Fibroblast of the aortic adventitia (primary cell): ENCODE results near the gene TENT4A. TPM values are rescaled to one million over a fixed set of nuclear protein-coding genes. Genes with fewer than 3 reads are reported as not detected.

Experiments used
- DNase-seq: peaks from one replicate; pipeline ENCODE4 v3.0.0-alpha.2; 2010; ENCODE audit warnings: low read depth
- H3K4me3 ChIP-seq: 2 replicates; pipeline ENCODE4 v1.5.1; 2011; ENCODE audit warnings: low read depth, mild to moderate bottlenecking, control low read depth, low read length, moderate library complexity
- CTCF ChIP-seq: IDR thresholded peaks from 2 replicates; pipeline ENCODE4 v1.5.1; 2011; ENCODE audit warnings: mild to moderate bottlenecking, low read length, control low read depth, inconsistent platforms; ENCODE audit not compliant: insufficient read depth
- total RNA-seq: library from RNA; depleted of rRNA; stranded (reverse); fragments of >200 nt; gene quantifications from 2 replicates; pipeline ENCODE4 v1.2.3, GENCODE V29; 2012; ENCODE audit warnings: low replicate concordance

The TENT4A gene
- total RNA-seq, 1 donor = 21.4 TPM

DNA sequence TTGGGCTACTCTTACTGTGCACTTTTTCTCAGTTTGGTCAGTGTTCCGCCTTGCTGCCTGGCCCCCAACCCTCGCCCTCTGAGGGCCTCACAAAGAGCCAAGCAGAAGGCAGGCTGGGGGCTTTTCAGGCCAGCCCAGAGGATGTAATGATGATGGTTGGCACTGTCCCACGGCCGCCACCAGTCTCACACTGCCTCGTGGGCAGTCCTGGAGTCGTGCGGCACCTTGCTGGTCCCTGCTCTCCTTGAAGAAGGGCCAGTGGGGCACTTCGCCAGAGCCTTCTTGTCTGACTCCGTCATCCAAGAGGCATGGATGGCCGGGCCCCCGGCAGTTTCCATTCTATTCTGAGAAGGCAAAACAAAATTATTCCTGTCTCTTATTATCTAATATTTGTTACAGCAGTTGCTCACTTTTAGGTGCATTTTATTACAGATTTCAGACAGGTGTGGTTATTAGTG lies 21.0 kb downstream of the TENT4A start:
- TF ChIP-seq CTCF = no peak
- peak; percentile 35 for DNase-seq

GRCh38 chr5:6734781-6735180 lies 21.5 kb downstream of the TENT4A start:
- no peak overlapping the region for H3K4me3 ChIP-seq
- DNase-seq = no peak
- no peak for TF ChIP-seq CTCF

More for the DNA sequence above, 21.0 kb downstream of the TENT4A start:
- no peak overlapping the region for H3K4me3 ChIP-seq

GRCh38 chr5:6736106-6736505 lies 22.9 kb downstream of the TENT4A start:
- no peak for TF ChIP-seq CTCF
- no peak for DNase-seq
- no peak overlapping the region for H3K4me3 ChIP-seq

- H3K4me3 ChIP-seq = no peak overlapping the region
- no peak for TF ChIP-seq CTCF
- no peak for DNase-seq
These were observed 23.4 kb downstream of the TENT4A start for GRCh38 chr5:6736524-6737042.

GRCh38 chr5:6737043-6737941 lies 24.1 kb downstream of the TENT4A start:
- DNase-seq = no peak
- TF ChIP-seq CTCF = no peak
- no peak overlapping the region for H3K4me3 ChIP-seq

DNA sequence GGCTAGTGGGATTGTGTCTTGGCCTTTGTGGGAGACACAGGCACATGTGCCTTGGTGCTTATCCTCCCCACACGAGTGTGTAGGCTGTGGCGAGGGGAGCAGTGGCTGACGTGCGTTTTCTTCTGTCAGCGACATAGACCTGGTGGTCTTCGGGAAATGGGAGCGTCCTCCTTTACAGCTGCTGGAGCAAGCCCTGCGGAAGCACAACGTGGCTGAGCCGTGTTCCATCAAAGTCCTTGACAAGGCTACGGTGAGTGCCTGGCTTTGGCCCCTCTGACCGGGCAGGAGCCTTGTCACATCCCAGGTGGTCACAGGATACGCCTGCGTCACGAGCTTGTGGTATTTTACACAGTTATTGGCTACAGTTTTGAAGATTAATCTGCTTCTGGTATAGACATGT lies 26.4 kb downstream of the TENT4A start:
- DNase-seq = no peak
- no peak for TF ChIP-seq CTCF
- H3K4me3 ChIP-seq = no peak overlapping the region
